Small intestine (tissue), 7 donors: ENCODE data around the gene ZNF730. TPM values are rescaled to one million over a fixed set of nuclear protein-coding genes. Genes with fewer than 3 reads are reported as not detected.
"Not testable (repeated sequence)": the region's sequence is repeated elsewhere in the genome, so short reads cannot be mapped to it uniquely, and the experiment has no call there.

Experiments used
- DNase-seq, 2 donors: peaks; one replicate each; pipeline versions ENCODE4 v3.0.0 to v3.0.0-alpha.2; 2013
- FAIRE-seq: peaks from 2 replicates; lab custom pipeline; 2012; peaks lifted over from hg19 to GRCh38; lab: Jason Lieb, UNC
- H3K27ac ChIP-seq, 3 donors: one replicate each; pipeline ENCODE4 v1.5.1; 2013; ENCODE audit warnings: low read length in 2 of 3, mild to moderate bottlenecking in 2 of 3, control low read depth in 1 of 3, inconsistent platforms in 1 of 3, low read depth in 1 of 3, moderate library complexity in 1 of 3
- H3K27me3 ChIP-seq, 3 donors: one replicate each; pipeline ENCODE4 v1.6.1; 2013; ENCODE audit warnings: low read length in 3 of 3, inconsistent platforms in 1 of 3; ENCODE audit not compliant: control insufficient read depth in 3 of 3, insufficient read depth in 3 of 3
- H3K36me3 ChIP-seq, 3 donors: one replicate each; pipeline ENCODE4 v1.6.1; 2013; ENCODE audit warnings: low read length in 3 of 3, inconsistent platforms in 1 of 3, low read depth in 1 of 3, mild to moderate bottlenecking in 1 of 3, moderate library complexity in 1 of 3; ENCODE audit not compliant: control insufficient read depth in 3 of 3, insufficient read depth in 2 of 3
- H3K4me1 ChIP-seq, 3 donors: one replicate each; pipeline ENCODE4 v1.6.1; 2013; ENCODE audit warnings: low read length in 2 of 3, inconsistent platforms in 1 of 3, low read depth in 1 of 3, mild to moderate bottlenecking in 1 of 3, moderate library complexity in 1 of 3; ENCODE audit not compliant: control insufficient read depth in 3 of 3, insufficient read depth in 2 of 3
- H3K4me3 ChIP-seq, 3 donors: one replicate each; pipeline ENCODE4 v1.5.1; 2013; ENCODE audit warnings: low read length in 3 of 3, control low read depth in 1 of 3, inconsistent platforms in 1 of 3, low read depth in 1 of 3, mild to moderate bottlenecking in 1 of 3, moderate library complexity in 1 of 3
- H3K9me3 ChIP-seq, 2 donors: one replicate each; pipeline ENCODE4 v1.6.1; 2013; ENCODE audit warnings: low read depth in 1 of 2, low read length in 1 of 2; ENCODE audit not compliant: control insufficient read depth in 2 of 2, insufficient read depth in 1 of 2
- WGBS, 3 donors: extraction: QIAGEN DNeasy Blood & Tissue Kit; methylation state at CpG; one replicate each; pipeline ENCODE4 v1.1.7; 2013; 5-methylcytosine and 5-hydroxymethylcytosine counted together
- polyA plus RNA-seq, 4 donors: library from polyadenylated mRNA; stranded (reverse) in 3 of 4; unstranded in 1 of 4; fragments of 200-250 nt in 3 of 4; fragments of 120-200 nt in 1 of 4; gene quantifications; one replicate each; pipeline versions ENCODE4 v1.2.1 to v1.2.3, GENCODE V29; 2013
- donor health status: healthy with polysubstance abuse.
- donor health status: control.
- donor health status: control.
- donor health status: Bipolar disorder and iron deficiency.
- donor health status: healthy.

ZNF730 gene
- polyA plus RNA-seq, 4 donors, result 0.07 to 2.2 TPM; not detected in 2

DNA sequence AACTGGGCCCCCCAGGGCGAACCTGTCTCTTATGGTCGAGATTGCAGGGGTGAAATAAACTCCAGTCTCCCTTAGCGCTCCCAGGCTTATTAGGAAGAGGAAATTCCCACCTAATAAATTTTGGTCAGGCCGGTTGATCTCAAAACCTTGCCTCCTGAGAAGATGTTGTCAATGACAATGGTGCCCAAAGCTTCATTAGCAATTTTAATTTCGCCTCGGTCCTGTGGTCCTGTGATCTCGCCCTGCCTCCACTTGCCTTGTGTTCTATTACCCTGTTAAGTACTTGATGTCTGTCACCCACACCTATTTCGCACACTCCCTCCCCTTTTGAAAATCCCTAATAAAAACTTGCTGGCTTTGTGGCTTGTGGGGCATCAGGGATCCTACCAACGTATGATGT is 51.5 kb downstream of the ZNF730 start:
- not testable (repeated sequence) for H3K27me3 ChIP-seq, DNase-seq, H3K4me3 ChIP-seq, FAIRE-seq, H3K36me3 ChIP-seq, H3K9me3 ChIP-seq, H3K4me1 ChIP-seq, H3K27ac ChIP-seq
- WGBS, 3 donors, result 12 to 29% (median 22%) methylated on average over 9 of the region's 9 CpGs

DNA sequence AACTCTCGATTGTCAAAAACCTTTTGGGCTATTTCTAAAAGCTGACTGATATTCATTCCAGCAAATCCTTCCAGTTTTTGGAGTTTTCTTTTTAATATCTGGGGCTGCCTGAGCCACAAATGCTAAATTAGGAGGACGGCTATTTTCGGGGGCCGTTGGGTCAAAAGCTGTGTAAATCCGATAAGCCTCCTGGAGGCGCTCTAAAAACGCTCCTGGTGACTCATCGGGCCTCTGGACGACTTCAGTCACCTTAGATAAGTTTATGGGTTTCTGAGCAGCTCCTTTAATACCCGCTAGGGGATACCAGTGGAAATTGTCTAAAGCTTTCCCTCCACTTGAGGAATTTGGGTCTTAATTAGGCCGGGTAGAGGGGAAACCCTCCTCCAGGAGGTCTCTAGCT is 66.4 kb downstream of the ZNF730 start:
- no peak for FAIRE-seq

DNA sequence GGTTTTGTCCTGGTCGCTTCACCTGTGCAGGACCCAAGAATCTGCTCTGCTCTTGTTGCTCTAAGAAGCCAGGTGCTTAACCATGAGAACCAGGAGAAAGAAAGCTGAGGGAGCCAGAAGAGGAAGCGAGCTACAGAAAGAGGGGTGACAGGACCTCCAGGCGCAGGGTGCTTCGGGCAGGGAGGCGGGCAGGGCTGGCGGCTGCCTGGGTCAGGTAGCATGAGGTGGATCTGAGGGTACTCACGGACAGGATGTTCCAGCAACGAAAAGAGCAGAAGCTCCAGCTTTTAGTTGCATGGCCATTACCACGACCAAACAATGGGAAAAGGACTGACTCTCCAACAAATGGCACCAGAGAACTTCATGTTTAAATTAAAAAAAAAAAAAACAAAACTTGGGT is 73.5 kb downstream of the ZNF730 start:
- Histone ChIP-seq H3K27me3 (no peaks in the 10 kb centered on the region), H3K36me3 (no peaks in the 10 kb centered on the region), H3K4me1 (no peaks in the 10 kb centered on the region), H3K9me3 (peaks cover 0 to 19% of the 10 kb centered on the region in 2 donors), H3K27ac (no peak overlapping the region), H3K4me3 (no peak overlapping the region)
- DNase-seq, result no peak
- no peak for FAIRE-seq
- WGBS, 3 donors, result 84 to 89% (median 84%) methylated on average over 9 of the region's 9 CpGs

More for the DNA sequence above, 66.4 kb downstream of the ZNF730 start:
- Histone ChIP-seq H3K4me3 (no peak overlapping the region), H3K9me3 (peaks cover 2 to 25% of the 10 kb centered on the region in 2 donors), H3K27me3 (no peaks in the 10 kb centered on the region), H3K4me1 (no peaks in the 10 kb centered on the region), H3K36me3 (no peaks in the 10 kb centered on the region), H3K27ac (no peak overlapping the region)
- WGBS, 3 donors, result 74 to 80% (median 74%) methylated on average over 11 of the region's 11 CpGs
- DNase-seq, result no peak

Other genes with a start within 250 kb of the ZNF730 start
- under 1 TPM in 1 of 4 donors, not detected in 3; 0.12 TPM for gene ZNF728, start 113.8 kb upstream of the ZNF730 start, polyA plus RNA-seq
- 1 to 10 TPM in 2 of 4 donors, under 1 TPM in 1, not detected in 1; 0.27 to 3.3 (median 1.1) TPM for gene ZNF724, start 133.4 kb downstream of the ZNF730 start, polyA plus RNA-seq